ENCODE results near the gene PLD4.
"Not testable (repeated sequence)": the region's sequence is repeated elsewhere in the genome, so short reads cannot be mapped to it uniquely, and the experiment has no call there.

Gene PLD4

DNA sequence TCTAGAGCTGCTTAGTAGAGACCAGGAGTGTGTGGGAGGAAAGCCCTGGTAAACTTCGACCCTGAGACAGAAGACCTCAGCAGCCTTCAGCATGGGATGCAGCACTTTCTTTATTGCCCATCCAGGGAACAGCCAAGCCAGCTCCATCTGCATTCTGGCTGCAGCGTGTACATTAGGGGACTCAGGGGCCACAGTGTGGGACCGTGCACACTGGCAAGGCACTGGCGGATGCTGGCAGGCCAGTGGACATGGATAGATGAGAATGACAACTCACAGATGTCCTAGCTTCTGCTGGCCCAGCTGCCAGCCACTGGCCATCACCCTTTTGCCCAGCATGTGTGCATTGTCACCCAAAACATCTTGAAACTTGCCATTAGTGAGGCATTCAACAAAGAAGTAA, 12.5 kb downstream of the PLD4 start:
- DNase-seq (ENCODE audit: low read depth, low spot score) = no peak

DNA sequence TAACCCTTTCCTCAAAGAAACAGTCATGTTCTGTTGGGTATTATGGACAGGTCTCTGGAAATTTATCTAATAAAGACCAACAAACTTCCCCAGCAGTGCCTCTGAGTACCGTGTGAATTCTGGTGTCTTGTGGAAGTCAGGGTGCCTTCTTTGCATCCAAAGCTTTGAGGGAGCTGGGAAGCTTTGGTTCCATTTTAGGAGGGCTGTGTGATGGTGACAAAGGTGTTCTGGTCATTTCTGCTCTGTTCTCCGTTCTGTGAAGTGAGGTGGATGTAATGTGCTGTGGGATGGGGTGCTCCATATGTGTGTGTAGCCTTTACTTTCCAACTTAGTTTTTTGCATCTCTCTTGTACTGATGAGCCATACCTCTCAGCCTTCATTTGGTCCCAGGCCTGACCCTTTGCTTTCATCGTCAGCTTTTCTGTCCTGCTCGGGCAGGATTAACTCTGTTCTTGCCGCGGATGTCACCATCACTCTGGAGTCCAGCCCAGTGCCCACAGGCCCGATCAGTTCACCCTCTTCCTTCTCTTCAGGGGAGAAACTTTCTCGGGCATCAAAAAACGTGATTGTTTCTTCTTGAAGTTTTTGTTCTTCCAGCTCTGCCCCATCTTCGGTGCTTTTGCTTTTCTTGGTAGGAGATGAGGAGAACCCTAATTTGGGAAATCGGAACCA, 13.2 kb downstream of the PLD4 start:
- no peak for DNase-seq (ENCODE audit: low read depth, low spot score)

More for the DNA sequence above, 12.5 kb downstream of the PLD4 start:
- H3K27ac ChIP-seq = no peak overlapping the region

DNA sequence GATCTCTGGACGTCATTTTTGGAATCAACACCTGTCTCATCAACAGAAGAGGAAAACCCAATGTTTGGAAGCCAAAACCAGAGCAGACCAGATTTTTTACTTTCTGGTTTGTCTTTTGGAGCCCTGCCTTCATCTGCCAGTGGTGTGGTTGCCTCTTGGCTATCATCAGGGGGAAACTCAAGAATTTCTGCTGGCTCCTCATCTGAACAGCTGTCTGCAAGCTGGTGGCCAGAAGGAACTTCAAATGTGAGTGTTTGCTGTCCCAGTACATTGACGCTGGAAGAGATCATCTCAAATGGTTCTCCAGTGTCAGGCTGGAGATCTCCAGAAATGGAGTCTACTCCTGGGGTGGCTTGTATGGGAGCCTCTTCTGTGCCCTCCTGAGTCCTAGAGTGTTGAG, 13.8 kb downstream of the PLD4 start:
- no peak for DNase-seq (ENCODE audit: low read depth, low spot score)

More for the DNA sequence above, 13.2 kb downstream of the PLD4 start:
- no peak overlapping the region for H3K27ac ChIP-seq

DNA sequence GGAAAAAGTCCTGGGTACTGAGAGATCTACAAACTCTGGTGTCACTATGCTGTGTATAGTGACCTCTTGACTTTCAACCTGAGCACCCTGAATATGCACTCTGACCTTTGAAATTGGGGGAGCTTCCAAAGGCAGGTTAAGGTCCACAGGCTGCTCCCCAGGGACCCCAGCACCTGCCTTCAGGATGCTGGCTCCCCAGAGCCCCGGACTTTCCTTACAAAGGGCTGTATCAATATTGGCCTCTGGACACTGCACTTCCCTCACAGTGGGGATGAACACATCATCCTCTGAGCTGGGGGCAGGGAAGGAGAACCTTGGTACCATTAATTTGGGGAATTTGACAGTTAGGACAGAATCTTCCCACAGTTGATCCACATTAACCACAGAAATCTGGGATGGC, 14.3 kb downstream of the PLD4 start:
- H3K27ac ChIP-seq = no peak overlapping the region
- no peak for DNase-seq (ENCODE audit: low read depth, low spot score)

More for the DNA sequence above, 13.8 kb downstream of the PLD4 start:
- H3K27ac ChIP-seq = no peak overlapping the region

DNA sequence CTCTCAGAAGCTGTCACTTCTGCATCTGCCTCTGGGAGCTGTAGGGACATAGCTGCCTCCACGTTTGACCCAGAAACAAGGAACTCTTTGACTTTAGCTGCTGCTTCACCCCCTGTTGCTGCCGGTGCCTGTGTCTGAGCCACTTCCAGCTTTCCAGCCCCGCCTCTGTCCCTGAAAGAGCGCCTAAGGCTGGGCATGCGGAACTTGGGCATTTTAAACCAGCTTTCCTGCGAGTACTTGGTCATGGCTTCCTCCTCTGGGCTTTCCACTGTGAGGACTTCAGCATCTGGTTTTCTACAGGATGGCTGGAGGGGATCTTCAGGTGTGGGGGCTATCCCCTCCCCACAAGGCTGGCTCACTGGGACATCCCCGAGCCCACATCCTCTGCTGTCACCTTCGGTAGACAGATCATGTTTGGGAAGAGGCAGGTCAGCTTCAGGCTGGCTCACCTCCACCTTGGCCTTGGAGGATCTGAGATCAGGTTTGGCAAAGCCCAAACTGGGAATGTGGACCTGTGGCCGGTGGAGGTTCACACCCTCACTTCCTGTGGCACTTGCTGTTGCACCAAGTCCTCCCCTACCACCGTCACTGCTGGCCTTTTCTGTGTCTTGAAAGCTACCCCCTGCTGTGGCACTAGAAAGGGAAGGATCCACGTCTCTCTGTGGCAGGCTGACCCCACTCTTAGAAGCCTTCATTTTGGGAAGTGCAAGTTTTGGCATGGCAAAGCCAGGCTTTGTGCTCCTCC, 15.2 kb downstream of the PLD4 start:
- DNase-seq (ENCODE audit: low read depth, low spot score) = no peak
- no peak overlapping the region for H3K27ac ChIP-seq

DNA sequence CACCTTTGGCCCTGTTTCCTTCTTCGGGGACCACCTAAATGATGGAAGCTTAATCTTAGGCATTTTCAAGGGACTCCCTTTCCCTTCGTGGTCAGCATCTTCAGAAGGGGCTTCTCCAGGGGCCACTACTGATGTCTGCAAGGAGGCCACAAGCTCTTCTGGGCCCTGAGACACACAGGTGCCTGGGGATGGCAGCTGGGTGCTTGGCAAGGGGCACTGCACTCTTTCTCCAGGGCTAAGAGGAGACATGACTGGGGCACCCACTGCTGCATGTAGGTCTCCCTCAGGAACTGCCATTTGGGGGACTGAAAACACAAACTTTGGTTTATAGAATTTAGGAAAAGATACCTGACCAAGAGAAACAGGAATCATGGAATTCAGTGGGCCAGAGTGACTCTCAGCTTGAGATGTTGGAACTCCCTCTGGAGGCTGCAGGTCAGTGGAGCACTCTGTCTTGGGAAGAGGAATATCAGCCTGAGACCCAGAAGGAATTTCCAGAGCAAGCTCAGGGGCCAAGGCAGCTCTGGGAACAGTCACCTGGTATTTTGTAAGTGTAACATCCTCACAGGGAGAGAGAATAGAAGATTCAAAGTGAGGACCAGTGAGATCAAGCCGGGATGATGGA, 16.0 kb downstream of the PLD4 start:
- DNase-seq (ENCODE audit: low read depth, low spot score) = no peak
- H3K27ac ChIP-seq = no peak overlapping the region

DNA sequence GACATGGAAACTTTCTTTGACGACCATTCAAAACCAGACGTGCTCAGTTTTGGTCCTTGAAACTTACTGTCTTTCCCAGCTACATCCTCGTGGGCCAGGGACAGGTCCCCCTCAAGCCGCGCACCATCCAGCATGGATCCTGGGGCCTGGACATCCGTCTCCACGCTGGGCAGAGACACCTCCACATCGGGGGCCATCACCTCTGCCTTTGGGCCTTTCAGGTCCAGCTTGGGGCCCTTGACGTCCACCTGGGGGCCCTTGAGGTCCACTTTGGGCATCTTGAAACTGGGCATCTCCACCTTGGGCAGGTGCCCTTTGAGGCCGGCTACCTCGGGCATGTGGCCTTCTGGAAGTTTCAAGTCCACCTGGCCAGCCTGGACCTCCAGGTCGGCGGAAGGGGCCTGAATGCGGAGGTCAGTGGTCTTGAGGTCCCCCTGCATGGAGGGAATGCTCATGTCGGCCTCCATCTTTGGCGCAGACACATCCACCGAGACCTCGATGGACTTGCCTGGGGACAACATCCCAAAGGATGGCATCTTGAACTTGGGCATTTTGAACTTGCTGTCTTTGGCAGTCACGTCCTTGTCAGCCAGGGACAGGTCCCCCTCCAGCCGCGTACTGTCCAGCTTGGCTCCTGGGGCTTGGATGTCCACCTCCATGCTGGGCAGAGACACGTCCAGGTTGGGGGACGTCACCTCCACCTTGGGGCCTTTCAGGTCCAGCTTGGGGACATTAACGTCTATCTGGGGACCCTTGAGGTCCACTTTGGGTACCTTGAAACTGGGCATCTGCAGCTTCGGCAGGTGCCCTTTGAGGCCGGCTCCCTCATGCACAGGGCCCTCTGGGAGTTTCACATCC, 17.1 kb downstream of the PLD4 start:
- no peak overlapping the region for H3K27ac ChIP-seq
- DNase-seq (ENCODE audit: low read depth, low spot score) = no peak

DNA sequence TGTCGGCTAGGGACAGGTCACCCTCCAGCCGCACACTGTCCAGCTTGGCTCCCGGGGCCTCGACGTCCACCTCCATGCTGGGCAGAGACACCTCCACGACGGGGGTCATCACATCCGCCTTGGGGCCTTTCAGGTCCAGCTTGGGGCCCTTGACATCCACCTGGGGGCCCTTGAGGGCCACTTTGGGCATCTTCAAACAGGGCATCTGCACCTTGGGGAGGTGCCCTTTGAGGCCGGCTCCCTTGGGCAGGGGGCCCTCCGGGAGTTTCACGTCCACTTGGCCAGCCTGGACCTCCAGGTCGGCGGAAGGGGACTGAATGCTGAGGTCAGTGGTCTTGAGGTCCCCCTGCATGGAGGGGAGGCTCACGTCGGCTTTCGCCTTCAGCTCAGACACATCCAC, 17.9 kb downstream of the PLD4 start:
- no peak for DNase-seq (ENCODE audit: low read depth, low spot score)
- H3K27ac ChIP-seq = no peak overlapping the region

DNA sequence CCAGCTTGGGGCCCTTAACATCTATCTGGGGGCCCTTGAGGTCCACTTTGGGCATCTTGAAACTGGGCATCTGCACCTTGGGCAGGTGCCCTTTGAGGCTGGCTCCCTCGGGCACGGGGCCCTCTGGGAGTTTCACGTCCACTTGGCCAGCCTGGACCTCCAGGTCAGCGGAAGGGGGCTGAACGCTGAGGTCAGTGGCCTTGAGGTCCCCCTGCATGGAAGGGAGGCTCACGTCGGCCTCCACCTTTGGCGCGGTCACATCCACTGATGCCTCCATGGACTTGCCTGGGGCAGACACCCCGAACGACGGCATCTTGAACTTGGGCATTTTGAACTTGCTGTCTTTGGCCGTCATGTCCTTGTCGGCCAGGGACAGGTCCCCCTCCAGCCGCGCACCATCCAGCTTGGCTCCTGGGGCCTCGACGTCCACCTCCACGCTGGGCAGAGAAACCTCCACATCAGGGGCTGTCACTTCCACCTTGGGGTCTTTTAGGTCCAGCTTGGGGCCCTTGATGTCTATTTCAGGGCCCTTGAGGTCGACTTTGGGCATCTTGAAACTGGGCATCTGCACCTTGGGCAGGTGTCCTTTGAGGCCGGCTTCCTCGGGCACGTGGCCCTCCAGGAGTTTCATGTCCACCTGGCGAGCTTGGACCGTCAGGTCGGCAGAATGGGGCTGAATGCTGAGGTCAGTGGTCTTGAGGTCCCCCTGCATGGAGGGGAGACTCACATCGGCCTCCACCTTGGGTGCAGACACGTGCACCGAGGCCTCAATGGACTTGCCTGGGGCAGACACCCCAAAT, 18.7 kb downstream of the PLD4 start:
- not testable (repeated sequence) for DNase-seq (ENCODE audit: low read depth, low spot score); H3K27ac ChIP-seq

DNA sequence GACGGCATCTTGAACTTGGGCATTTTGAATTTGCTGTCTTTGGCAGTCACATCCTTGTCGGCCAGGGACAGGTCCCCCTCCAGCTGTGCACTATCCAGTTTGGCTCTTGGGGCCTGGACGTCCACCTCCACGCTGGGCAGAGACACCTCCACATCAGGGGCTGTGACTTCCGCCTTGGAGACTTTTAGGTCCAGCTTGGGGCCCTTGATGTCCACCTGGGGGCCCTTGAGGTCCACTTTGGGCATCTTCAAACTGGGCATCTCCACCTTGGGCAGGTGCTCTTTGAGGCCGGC, 19.3 kb downstream of the PLD4 start:
- H3K27ac ChIP-seq; DNase-seq (ENCODE audit: low read depth, low spot score): not testable (repeated sequence)

DNA sequence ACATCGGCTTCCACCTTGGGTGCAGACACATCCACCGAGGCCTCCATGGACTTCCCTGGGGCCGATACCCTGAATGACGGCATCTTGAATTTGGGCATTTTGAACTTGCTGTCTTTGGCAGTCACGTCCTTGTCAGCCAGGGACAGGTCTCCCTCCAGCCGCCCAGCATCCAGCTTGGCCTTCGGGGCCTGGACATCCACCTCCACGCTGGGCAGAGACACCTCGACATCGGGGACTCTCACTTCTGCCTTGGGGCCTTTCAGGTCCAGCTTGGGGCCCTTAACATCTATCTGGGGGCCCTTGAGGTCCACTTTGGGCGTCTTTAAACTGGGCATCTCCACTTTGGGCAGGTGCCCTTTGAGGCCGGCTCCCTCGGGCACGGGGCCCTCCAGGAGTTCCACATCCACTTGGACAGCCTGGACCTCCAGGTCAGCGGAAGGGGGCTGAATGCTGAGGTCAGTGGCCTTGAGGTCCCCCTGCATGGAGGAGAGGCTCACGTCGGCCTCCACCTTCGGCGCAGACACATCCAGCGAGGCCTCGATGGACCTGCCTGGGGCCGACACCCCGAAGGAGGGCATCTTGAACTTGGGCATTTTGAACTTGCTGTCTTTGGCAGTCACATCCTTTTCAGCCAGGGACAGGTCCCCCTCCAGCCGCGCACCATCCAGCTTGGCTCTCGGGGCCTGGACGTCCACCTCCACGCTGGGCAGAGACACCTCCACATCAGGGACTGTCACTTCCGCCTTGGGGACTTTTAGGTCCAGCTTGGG, 19.9 kb downstream of the PLD4 start:
- DNase-seq (ENCODE audit: low read depth, low spot score); H3K27ac ChIP-seq: not testable (repeated sequence)

DNA sequence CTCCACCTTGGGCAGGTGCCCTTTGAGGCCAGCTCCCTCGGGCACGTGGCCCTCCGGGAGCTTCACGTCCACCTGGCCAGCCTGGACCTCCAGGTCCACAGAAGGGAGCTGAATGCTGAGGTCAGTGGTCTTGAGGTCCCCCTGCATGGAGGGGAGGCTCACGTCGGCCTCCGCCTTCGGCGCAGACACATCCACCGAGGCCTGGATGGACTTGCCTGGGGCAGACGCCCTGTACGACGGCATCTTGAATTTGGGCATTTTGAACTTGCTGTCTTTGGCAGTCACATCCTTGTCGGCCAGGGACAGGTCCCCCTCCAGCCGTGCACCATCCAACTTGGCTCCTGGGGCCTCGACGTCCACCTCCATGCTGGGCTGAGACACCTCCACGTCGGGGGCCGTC, 20.6 kb downstream of the PLD4 start:
- H3K27ac ChIP-seq; DNase-seq (ENCODE audit: low read depth, low spot score): not testable (repeated sequence)

DNA sequence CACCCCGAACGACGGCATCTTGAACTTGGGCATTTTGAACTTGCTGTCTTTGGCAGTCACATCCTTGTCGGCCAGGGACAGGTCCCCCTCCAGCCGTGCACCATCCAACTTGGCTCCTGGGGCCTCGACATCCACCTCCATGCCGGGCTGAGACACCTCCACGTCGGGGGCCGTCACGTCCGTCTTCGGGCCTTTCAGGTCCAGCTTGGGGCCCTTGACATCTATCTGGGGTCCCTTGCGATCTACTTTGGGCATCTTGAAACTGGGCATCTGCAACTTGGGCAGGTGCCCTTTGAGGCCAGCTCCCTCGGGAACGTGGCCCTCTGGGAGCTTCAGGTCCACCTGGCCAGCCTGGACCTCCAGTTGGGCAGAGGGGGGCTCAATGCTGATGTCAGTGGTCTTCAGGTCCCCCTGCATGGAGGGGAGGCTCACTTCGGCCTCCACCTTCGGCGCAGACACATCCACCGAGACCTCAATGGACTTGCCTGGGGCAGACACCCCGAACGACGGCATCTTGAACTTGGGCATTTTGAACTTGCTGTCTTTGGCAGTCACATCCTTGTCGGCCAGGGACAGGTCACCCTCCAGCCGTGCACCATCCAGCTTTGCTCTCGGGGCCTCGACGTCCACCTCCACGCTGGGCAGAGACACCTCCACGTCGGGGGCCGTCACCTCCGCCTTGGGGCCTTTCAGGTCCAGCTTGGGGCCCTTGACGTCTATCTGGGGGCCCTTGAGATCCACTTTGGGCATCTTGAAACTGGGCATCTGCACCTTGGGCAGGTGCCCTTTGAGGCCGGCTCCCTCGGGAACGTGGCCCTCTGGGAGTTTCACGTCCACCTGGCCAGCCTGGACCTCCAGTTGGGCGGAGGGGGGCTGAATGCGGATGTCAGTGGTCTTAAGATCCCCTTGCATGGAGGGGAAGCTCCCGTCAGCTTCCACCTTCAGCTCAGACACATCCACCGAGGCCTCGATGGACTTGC, 21.6 kb downstream of the PLD4 start:
- H3K27ac ChIP-seq; DNase-seq (ENCODE audit: low read depth, low spot score): not testable (repeated sequence)

DNA sequence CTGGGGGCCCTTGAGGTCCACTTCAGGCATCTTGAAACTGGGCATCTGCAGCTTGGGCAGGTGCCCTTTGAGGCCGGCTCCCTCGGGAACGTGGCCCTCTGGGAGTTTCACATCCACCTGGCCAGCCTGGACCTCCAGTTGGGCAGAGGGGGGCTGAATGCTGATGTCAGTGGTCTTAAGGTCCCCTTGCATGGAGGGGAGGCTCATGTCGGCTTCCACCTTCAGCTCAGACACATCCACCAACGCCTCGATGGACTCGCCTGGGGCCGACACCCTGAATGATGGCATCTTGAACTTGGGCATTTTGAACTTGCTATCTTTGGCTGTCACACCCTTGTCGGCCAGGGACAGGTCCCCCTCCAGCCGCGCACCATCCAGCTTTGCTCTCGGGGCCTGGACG, 22.5 kb downstream of the PLD4 start:
- not testable (repeated sequence) for H3K27ac ChIP-seq; DNase-seq (ENCODE audit: low read depth, low spot score)

DNA sequence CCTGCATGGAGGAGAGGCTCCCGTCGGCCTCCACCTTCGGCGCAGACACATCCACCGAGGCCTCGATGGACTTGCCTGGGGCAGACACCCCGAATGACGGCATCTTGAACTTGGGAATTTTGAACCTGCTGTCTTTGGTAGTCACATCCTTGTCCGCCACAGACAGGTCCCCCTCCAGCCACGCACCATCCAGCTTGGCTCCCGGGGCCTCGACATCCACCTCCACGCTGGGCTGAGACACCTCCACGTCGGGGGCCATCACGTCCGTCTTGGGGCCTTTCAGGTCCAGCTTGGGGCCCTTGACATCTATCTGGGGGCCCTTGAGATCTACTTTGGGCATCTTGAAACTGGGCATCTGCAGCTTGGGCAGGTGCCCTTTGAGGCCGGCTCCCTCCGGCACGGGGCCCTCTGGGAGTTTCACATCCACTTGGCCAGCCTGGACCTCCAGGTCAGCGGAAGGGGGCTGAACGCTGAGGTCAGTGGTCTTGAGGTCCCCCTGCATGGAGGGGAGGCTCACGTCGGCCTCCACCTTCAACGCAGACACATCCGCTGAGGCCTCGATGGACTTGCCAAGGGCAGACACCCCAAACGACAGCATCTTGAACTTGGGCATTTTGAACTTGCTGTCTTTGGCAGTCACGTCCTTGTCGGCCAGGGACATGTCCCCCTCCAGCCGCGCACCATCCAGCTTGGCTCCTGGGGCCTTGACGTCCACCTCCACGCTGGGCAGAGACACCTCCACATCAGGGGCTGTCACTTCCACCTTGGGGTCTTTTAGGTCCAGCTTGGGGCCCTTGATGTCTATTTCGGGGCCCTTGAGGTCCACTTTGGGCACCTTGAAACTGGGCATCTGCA, 23.4 kb downstream of the PLD4 start:
- not testable (repeated sequence) for DNase-seq (ENCODE audit: low read depth, low spot score); H3K27ac ChIP-seq

DNA sequence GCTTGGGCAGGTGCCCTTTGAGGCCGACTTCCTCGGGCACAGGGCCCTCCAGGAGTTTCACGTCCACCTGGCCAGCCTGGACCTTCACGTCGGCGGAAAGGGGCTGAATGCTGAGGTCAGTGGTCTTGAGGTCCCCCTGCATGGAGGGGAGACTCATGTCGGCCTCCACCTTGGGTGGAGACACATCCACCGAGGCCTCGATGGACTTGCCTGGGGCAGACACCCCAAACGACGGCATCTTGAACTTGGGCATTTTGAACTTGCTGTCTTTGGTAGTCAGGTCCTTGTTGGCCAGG, 24.0 kb downstream of the PLD4 start:
- no peak overlapping the region for H3K27ac ChIP-seq
- no peak for DNase-seq (ENCODE audit: low read depth, low spot score)

DNA sequence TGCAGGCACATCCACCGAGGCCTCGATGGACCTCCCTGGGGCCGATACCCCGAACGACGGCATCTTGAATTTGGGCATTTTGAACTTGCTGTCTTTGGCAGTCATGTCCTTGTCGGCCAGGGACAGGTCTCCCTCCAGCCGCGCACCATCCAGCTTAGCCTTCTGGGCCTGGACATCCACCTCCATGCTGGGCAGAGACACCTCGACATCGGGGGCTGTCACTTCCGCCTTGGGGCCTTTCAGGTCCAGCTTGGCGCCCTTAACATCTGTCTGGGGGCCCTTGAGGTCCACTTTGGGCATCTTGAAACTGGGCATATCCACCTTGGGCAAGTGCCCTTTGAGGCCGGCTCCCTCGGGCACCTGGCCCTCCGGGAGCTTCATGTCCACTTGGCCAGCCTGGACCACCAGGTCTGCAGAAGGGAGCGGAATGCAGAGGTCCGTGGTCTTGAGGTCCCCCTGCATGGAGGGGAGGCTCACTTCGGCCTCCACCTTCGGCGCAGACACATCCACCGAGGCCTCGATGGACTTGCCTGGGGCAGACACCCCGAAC, 24.8 kb downstream of the PLD4 start:
- DNase-seq (ENCODE audit: low read depth, low spot score); H3K27ac ChIP-seq: not testable (repeated sequence)
